Measurements from ENCODE around the gene USP17L22.
"Not testable (repeated sequence)": the region's sequence is repeated elsewhere in the genome, so short reads cannot be mapped to it uniquely, and the experiment has no call there.

GRCh38 chr4:9262572-9262971 lies 4.8 kb upstream of the USP17L22 start, which contains the start of gene USP17L21:
- not testable (repeated sequence) for TF ChIP-seq CTCF, POLR2A (IDR thresholded peaks at IDR 0.05)
